Brain microvascular endothelial cell (primary cell): ENCODE measurements around the gene KLK12.

Experiments used
- DNase-seq: peaks from one replicate; pipeline ENCODE4 v3.0.0-alpha.2; 2020
- H3K27ac ChIP-seq: fragments of 250-450 bp; sonication (Bioruptor Pico); 2 replicates; pipeline ENCODE4 v1.5.1; 2020; ENCODE audit warnings: mild to moderate bottlenecking, moderate library complexity
- H3K27me3 ChIP-seq: fragments of 250-450 bp; sonication (Bioruptor Pico); replicated peaks from 2 replicates; pipeline ENCODE4 v1.5.1; 2020; ENCODE audit warnings: mild to moderate bottlenecking
- H3K36me3 ChIP-seq: fragments of 250-450 bp; sonication (Bioruptor Pico); replicated peaks from 2 replicates; pipeline ENCODE4 v1.5.1; 2020; ENCODE audit warnings: mild to moderate bottlenecking
- H3K4me3 ChIP-seq: 2 replicates; pipeline ENCODE4 v1.5.1; 2011; ENCODE audit warnings: low read depth, mild to moderate bottlenecking, control low read depth, low read length, moderate library complexity
- CTCF ChIP-seq: IDR thresholded peaks from 2 replicates; pipeline ENCODE4 v1.5.1; 2011; ENCODE audit warnings: low read depth, mild to moderate bottlenecking, moderate library complexity, low read length, control low read depth, inconsistent platforms; ENCODE audit errors: missing control alignments
- in situ Hi-C: cut with HindIII; loops from 2 replicates; pipeline ENCODE4 v1.10.0; 2017; ENCODE audit warnings: low sequenced_read_pairs, low pct_ligation_motif_present

The KLK12 gene

GRCh38 chr19:50983625-50984292 is 51.0 kb downstream of the KLK12 start, which contains the start of gene KLK7:
Gene KLK7, minus strand, starts transcription at chr19:50983917. Its CDS starts 1,518 bp downstream, at chr19:50982399.
- Histone ChIP-seq H3K36me3 (no peaks in the 10 kb centered on the region), H3K4me3 (no peak within 1 kb of the TSS), H3K27me3 (no peaks in the 10 kb centered on the region), H3K27ac (no peak within 1 kb of the TSS)
- in situ Hi-C loops: no loop called here
- TF ChIP-seq CTCF: no peak
- DNase-seq: no peak

- no peak overlapping the region for H3K4me3 ChIP-seq
Observed at GRCh38 chr19:50982186-50982585, 52.6 kb downstream of the KLK12 start.

GRCh38 chr19:50981587-50982146 is 53.1 kb downstream of the KLK12 start:
- H3K27me3 ChIP-seq: no peaks in the 10 kb centered on the region

More at GRCh38 chr19:50982186-50982585, 52.6 kb downstream of the KLK12 start:
- TF ChIP-seq CTCF: no peak
- in situ Hi-C loops: no loop called here
- no peak for DNase-seq
- Histone ChIP-seq H3K27me3 (no peaks in the 10 kb centered on the region), H3K36me3 (no peaks in the 10 kb centered on the region), H3K27ac (no peak overlapping the region)

GRCh38 chr19:50980208-50980607 is 54.6 kb downstream of the KLK12 start:
- in situ Hi-C loops: no loop called here
- Histone ChIP-seq H3K4me3 (no peak overlapping the region), H3K36me3 (no peaks in the 10 kb centered on the region), H3K27me3 (no peaks in the 10 kb centered on the region), H3K27ac (no peak overlapping the region)
- no peak for DNase-seq
- TF ChIP-seq CTCF: no peak

More at GRCh38 chr19:50981587-50982146, 53.1 kb downstream of the KLK12 start:
- TF ChIP-seq CTCF: no peak
- no peaks in the 10 kb centered on the region for H3K36me3 ChIP-seq
- no peak overlapping the region for H3K27ac ChIP-seq
- no peak overlapping the region for H3K4me3 ChIP-seq
- DNase-seq: no peak
- in situ Hi-C loops: no loop called here

GRCh38 chr19:50979758-50980157 is 55.0 kb downstream of the KLK12 start:
- in situ Hi-C loops: no loop called here
- H3K27me3 ChIP-seq: no peaks in the 10 kb centered on the region

More at GRCh38 chr19:50979758-50980157, 55.0 kb downstream of the KLK12 start:
- H3K36me3 ChIP-seq: no peaks in the 10 kb centered on the region
- TF ChIP-seq CTCF: no peak
- H3K4me3 ChIP-seq: no peak overlapping the region
- H3K27ac ChIP-seq: no peak overlapping the region
- no peak for DNase-seq
